Mesothelial cell of epicardium (in vitro differentiated cells): ENCODE measurements around the gene SLAIN1. TPM values are rescaled to one million over a fixed set of nuclear protein-coding genes. Genes with fewer than 3 reads are reported as not detected.

Source experiments
- DNase-seq, 2 experiments: peaks; one replicate each; pipeline ENCODE4 v3.0.0; 2021; ENCODE audit warnings: low spot score in 2 of 2; ENCODE audit not compliant: unreplicated experiment in 2 of 2
- H3K27ac Mint-ChIP-seq: 2 replicates; pipeline ENCODE4 v1.8.0; 2021; ENCODE audit warnings: mixed read lengths
- H3K27me3 Mint-ChIP-seq: 2 replicates; pipeline ENCODE4 v1.8.0; 2021; ENCODE audit warnings: low read depth, mixed read lengths
- H3K36me3 Mint-ChIP-seq: 2 replicates; pipeline ENCODE4 v1.8.0; 2021; ENCODE audit warnings: mixed read lengths
- H3K4me1 Mint-ChIP-seq: 2 replicates; pipeline ENCODE4 v1.8.0; 2021; ENCODE audit warnings: mixed read lengths
- H3K4me3 Mint-ChIP-seq: 2 replicates; pipeline ENCODE4 v1.8.0; 2021; ENCODE audit warnings: mild to moderate bottlenecking, moderate library complexity, mixed read lengths
- H3K9me3 Mint-ChIP-seq: 2 replicates; pipeline ENCODE4 v1.8.0; 2021; ENCODE audit warnings: mixed read lengths
- CTCF ChIP-seq: fragments of 200-600 bp; sonication (generic); IDR thresholded peaks from one replicate; pipeline ENCODE4 v1.5.0; 2021; ENCODE audit warnings: antibody characterized with exemption; ENCODE audit not compliant: unreplicated experiment
- total RNA-seq: library from RNA; stranded (reverse); gene quantifications from 3 replicates; pipeline ENCODE4 v1.2.1, GENCODE V29; 2021

Gene SLAIN1
- total RNA-seq, 1 donor from 2014 or later: 33.4 TPM

GRCh38 chr13:77745784-77746183, 48.3 kb downstream of the SLAIN1 start:
- no peak for TF ChIP-seq CTCF
- no peaks in the 10 kb centered on the region for H3K9me3 Mint-ChIP-seq
- H3K4me1 Mint-ChIP-seq: no peaks in the 10 kb centered on the region
- no peak overlapping the region for H3K27ac Mint-ChIP-seq
- H3K27me3 Mint-ChIP-seq: no peaks in the 10 kb centered on the region
- no peak overlapping the region for H3K4me3 Mint-ChIP-seq
- DNase-seq: no peak
- peaks cover 28% of the 10 kb centered on the region for H3K36me3 Mint-ChIP-seq

GRCh38 chr13:77749344-77749880, 51.9 kb downstream of the SLAIN1 start:
- peaks cover 2% of the 10 kb centered on the region for H3K4me1 Mint-ChIP-seq
- no peak for TF ChIP-seq CTCF
- H3K36me3 Mint-ChIP-seq: peaks cover 26% of the 10 kb centered on the region
- no peak for DNase-seq
- H3K4me3 Mint-ChIP-seq: no peak overlapping the region
- H3K27me3 Mint-ChIP-seq: no peaks in the 10 kb centered on the region
- H3K27ac Mint-ChIP-seq: no peak overlapping the region
- H3K9me3 Mint-ChIP-seq: no peaks in the 10 kb centered on the region

GRCh38 chr13:77751513-77752456, 54.3 kb downstream of the SLAIN1 start:
- Mint-ChIP-seq H3K4me1 (peaks cover 2% of the 10 kb centered on the region), H3K4me3 (no peak overlapping the region), H3K36me3 (peaks cover 10% of the 10 kb centered on the region), H3K27me3 (no peaks in the 10 kb centered on the region), H3K9me3 (no peaks in the 10 kb centered on the region), H3K27ac (no peak overlapping the region)
- TF ChIP-seq CTCF: peak; percentile 73
- no peak for DNase-seq

GRCh38 chr13:77752512-77753069, 55.1 kb downstream of the SLAIN1 start:
- Mint-ChIP-seq H3K27ac (no peak overlapping the region), H3K4me1 (peaks cover 2% of the 10 kb centered on the region), H3K36me3 (peaks cover 7% of the 10 kb centered on the region), H3K9me3 (no peaks in the 10 kb centered on the region), H3K27me3 (no peaks in the 10 kb centered on the region), H3K4me3 (no peak overlapping the region)
- no peak for DNase-seq
- no peak for TF ChIP-seq CTCF

GRCh38 chr13:77760893-77761292, 63.4 kb downstream of the SLAIN1 start:
- TF ChIP-seq CTCF: no peak
- peaks cover 46% of the 10 kb centered on the region for H3K36me3 Mint-ChIP-seq
- no peak overlapping the region for H3K4me3 Mint-ChIP-seq
- peaks cover 4% of the 10 kb centered on the region for H3K4me1 Mint-ChIP-seq
- H3K27ac Mint-ChIP-seq: peak overlapping the region; percentile 4
- H3K9me3 Mint-ChIP-seq: peaks cover 19% of the 10 kb centered on the region
- H3K27me3 Mint-ChIP-seq: no peaks in the 10 kb centered on the region
- DNase-seq: no peak
